ENCODE data around the gene CLEC4F.
"Not testable (repeated sequence)": the region's sequence is repeated elsewhere in the genome, so short reads cannot be mapped to it uniquely, and the experiment has no call there.

Gene CLEC4F

GRCh38 chr2:70823249-70823648, 2.9 kb upstream of the CLEC4F start:
- no peak for DNase-seq

DNA sequence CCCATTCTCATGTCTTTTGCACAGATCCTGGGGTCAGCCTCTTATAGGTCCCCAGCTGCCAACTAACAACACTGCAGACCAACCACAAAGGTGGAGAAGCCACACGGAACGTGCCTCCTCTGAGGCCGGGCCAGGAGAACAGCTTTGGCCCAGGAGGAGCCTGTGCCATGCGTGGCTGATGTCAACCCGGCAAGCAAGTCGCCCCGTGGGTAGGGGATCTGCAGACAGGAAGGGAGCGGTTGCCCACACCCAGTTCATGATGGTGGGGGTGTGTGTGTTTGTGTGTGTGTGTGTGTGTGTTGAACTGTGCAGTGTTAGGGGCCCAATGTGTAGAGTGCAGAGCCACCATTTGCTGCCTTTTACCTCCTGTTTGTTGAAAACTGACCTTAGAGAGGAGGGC, 2.4 kb upstream of the CLEC4F start:
- no peak for DNase-seq

- DNase-seq = no peak
Measured at GRCh38 chr2:70817284-70817954, 3.0 kb downstream of the CLEC4F start.

- DNase-seq = no peak
Measured at GRCh38 chr2:70816726-70817125, 3.7 kb downstream of the CLEC4F start.

- DNase-seq = no peak
Measured at GRCh38 chr2:70808983-70809958, 11.1 kb downstream of the CLEC4F start.

DNA sequence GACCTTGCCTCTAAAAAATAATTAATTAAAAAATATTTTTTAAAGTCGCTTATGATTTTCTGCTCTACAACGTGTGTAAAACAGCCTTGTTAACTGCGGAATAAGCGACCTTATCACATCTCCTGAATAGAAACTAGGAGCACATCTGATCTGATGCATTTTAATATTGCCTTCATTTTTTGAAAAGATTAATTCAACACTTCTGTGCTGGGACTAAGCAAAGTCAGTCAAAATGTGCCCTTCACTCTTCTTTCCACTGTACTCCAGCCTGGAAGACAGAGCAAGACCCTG, 12.6 kb downstream of the CLEC4F start:
- no peak for DNase-seq

DNA sequence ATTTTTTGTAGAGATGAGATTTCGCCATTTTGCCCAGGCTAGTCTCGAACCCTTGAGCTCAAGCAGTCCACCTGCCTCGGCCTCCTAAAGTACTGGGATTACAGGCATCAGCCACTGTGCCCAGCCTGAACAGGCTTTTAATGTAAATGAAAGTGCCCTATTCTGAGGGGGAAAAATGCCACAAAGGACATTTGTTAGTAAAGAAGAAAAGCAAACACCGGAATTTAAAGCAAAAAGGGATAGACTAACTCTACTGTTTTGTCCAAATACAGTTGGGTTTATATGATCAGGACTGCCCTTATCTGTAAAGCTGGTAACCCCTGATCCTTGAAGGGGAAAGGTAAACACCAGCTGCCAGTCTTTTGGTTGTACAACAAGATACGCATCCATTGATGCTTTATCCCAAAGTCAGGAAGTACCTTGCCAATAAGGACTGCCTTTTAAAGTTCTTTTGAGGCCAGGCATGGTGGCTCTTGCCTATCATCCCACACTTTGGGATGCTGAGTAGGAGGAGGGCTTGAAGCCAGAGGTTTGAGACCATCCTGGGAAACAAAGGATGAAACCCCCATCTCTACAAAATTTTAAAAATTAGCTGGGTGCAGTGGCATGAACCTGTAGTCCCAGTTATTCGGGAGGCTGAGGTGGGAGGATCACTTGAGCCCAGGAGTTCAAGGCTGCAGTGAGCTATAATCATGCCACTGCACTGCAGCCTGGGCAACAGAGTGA, 13.1 kb downstream of the CLEC4F start:
- DNase-seq = no peak

DNA sequence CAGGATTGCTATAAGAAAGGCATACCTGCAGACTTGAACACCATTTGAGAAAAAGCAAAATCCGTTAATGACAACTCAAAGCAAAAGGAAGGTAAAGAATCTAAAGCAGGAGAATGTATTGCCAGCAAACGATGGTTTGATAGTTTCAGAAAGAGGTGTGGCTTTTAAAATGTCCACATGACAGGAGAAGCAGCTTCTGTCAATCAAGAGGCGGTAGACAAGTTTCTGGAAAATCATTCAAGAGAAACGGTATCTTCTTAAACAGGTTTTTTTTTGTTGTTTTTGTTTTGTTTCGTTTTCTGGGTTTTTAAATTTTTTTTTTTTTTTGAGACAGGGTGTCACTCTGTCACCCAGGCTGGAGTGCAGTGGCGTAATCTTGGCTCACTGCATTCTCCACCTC, 13.8 kb downstream of the CLEC4F start:
- no peak for DNase-seq

- no peak for DNase-seq
Measured at GRCh38 chr2:70806013-70806412, 14.4 kb downstream of the CLEC4F start.

GRCh38 chr2:70801607-70802263, 18.7 kb downstream of the CLEC4F start:
- DNase-seq = no peak

GRCh38 chr2:70799706-70800105, 20.7 kb downstream of the CLEC4F start:
- DNase-seq = no peak

GRCh38 chr2:70797996-70798395, 22.4 kb downstream of the CLEC4F start:
- DNase-seq = not testable (repeated sequence)

- DNase-seq = no peak
Measured at GRCh38 chr2:70797506-70797905, 22.9 kb downstream of the CLEC4F start.

DNA sequence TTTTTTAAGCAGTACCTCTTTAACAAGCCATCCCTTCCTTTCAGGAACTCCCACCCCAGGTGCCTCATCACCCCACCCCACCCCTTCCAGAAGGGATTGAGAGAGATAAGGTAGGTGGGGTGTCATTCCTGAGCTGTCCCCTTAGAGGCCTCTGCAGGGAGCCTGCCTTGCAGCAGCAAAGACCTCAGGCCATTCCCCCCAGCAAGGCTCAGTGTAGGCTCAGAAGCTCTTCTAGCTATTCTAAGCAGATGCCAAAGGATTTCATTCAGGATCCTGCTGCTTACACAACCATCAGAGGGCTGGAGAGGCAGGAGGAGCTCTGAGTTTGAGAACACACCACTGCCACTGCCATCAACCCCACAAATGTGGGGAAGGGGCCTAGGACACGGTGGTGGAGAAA, 24.1 kb downstream of the CLEC4F start:
- no peak for DNase-seq

DNA sequence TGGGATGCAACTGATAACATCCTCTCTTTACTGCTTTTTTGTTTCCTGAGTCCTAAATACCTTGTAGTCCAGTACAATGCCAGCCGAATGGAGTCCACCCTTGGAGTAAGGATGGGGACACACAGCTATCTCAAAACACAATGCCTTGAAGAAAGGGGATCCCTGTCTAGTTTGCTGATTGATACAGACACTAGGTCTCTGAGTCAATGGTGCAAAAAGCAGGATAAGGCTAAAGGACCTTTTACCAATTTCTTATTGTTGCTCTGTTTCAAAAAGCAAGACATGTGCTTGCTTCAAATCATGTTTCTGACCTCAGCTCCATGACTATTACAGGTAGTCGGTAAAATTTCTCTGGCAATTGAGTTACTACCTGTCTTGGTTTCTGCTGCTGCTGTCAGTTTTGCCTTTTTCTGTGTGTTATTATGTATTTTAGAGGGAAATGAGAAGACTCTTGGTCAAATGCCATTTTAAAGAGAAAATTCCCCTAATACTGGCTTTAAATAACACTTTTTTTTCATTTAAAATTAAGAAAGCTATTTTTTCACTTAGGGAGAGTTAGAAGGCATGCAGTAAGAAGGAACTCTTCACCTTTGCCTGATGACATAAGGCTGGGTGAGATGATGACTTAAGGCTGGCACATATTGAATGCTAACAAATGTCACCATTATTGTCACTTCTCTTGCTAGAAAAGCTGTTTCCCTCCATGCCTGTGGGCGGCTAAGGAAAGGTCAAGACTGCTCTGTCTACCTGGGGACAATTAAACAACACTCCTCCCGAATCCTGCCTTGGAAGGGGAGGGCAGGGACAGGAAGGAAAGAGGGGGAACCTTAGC, 25.0 kb downstream of the CLEC4F start:
- DNase-seq = no peak

GRCh38 chr2:70793450-70793849, 26.9 kb downstream of the CLEC4F start:
- no peak for DNase-seq

DNA sequence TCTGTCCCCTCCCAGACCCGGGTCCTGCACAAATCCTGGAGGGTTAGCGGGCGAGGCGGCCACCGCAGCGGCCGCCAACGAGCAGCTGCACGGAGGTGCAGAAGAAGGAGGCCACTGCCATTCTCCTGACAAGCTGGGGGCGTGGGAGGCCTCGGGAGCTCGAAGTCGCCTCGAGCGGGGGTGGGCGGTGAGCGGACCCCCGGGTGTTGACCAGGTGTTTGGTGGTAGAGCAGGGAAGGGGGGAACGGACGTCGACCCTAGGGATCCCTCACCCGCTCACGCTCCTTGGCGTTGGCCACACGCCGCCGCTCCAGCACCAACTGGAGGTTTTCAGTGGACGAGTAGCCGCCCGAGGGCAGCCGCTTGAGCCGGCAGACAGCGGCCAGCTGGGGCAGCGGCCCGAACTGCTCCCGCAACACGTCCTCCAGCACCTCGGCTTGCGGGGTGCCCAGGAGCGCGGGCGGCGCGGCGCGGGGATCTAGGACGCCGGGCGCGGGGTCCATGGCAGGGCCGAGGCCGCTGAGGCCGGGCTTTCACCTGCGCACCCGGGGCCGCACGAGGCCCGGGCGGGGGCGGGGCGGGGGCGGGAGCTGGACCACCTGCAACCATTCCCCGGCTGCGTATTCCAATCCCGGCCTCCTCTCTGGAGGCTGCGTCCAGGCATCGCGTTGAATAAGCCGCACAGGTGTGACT, 30.1 kb downstream of the CLEC4F start, which contains the start of gene FIGLA:
Gene FIGLA, minus strand, starts transcription at position 508 of the 693 bp plus-strand sequence. Its CDS starts 5 bp downstream, at position 503.
- no peak for DNase-seq

GRCh38 chr2:70789304-70790135, 30.9 kb downstream of the CLEC4F start:
- no peak for DNase-seq

GRCh38 chr2:70785137-70785911, 35.1 kb downstream of the CLEC4F start:
- no peak for DNase-seq

GRCh38 chr2:70784320-70784719, 36.1 kb downstream of the CLEC4F start:
- DNase-seq = no peak

All from NCI-H2081 treated with DMSO at 0.1 percent for 48 hours (cell line).